Endodermal cell (in vitro differentiated cells): ENCODE results near the gene NFYA. TPM values are rescaled to one million over a fixed set of nuclear protein-coding genes. Genes with fewer than 3 reads are reported as not detected.
A peak's percentile ranks its signal among the peaks of the same experiment; 100 is the strongest.

ENCODE experiments used
- DNase-seq: peaks from one replicate; pipeline ENCODE4 v3.0.0-alpha.2; 2017
- H3K27ac ChIP-seq: 2 replicates; pipeline ENCODE4 v1.5.1; 2013; ENCODE audit warnings: mild to moderate bottlenecking, low read depth, low read length, moderate library complexity
- H3K27me3 ChIP-seq: 2 replicates; pipeline ENCODE4 v1.6.1; 2013; ENCODE audit warnings: mild to moderate bottlenecking, low read length, moderate library complexity; ENCODE audit not compliant: insufficient read depth, control insufficient read depth, poor library complexity, severe bottlenecking
- H3K36me3 ChIP-seq: 2 replicates; pipeline ENCODE4 v1.7.0; 2013; ENCODE audit warnings: mild to moderate bottlenecking, low read length, moderate library complexity; ENCODE audit not compliant: control insufficient read depth, insufficient read depth
- H3K4me1 ChIP-seq: one replicate; pipeline ENCODE4 v1.7.0; 2013; ENCODE audit warnings: low read length; ENCODE audit not compliant: control insufficient read depth, insufficient read depth
- H3K4me3 ChIP-seq: 2 replicates; pipeline ENCODE4 v1.5.1; 2013; ENCODE audit warnings: mild to moderate bottlenecking, low read length, moderate library complexity
- H3K9ac ChIP-seq: 2 replicates; pipeline ENCODE4 v1.6.1; 2013; ENCODE audit warnings: mild to moderate bottlenecking, low read length, moderate library complexity; ENCODE audit not compliant: poor library complexity, severe bottlenecking; ENCODE audit errors: extremely low read depth
- H3K9me3 ChIP-seq: 2 replicates; pipeline ENCODE4 v1.6.1; 2013; ENCODE audit warnings: mild to moderate bottlenecking, low read length, moderate library complexity; ENCODE audit not compliant: control insufficient read depth
- H3K27ac Mint-ChIP-seq: 2 replicates; pipeline ENCODE4 v1.8.0; 2020; ENCODE audit warnings: mixed read lengths
- H3K27me3 Mint-ChIP-seq: 2 replicates; pipeline ENCODE4 v1.8.0; 2021; ENCODE audit warnings: mild to moderate bottlenecking, mixed read lengths; ENCODE audit not compliant: insufficient read depth
- H3K36me3 Mint-ChIP-seq: 2 replicates; pipeline ENCODE4 v1.8.0; 2020; ENCODE audit warnings: low read depth, mixed read lengths
- H3K4me1 Mint-ChIP-seq: 2 replicates; pipeline ENCODE4 v1.8.0; 2020; ENCODE audit warnings: mixed read lengths
- H3K4me3 Mint-ChIP-seq: 2 replicates; pipeline ENCODE4 v1.8.0; 2020; ENCODE audit warnings: mild to moderate bottlenecking, moderate library complexity, mixed read lengths
- H3K9me3 Mint-ChIP-seq: 2 replicates; pipeline ENCODE4 v1.8.0; 2020; ENCODE audit warnings: mild to moderate bottlenecking, mixed read lengths
- CTCF ChIP-seq: fragments of 200-600 bp; sonication (generic); conservative IDR thresholded peaks from 2 replicates; pipeline ENCODE4 v1.5.0; 2021; ENCODE audit warnings: antibody characterized with exemption, mild to moderate bottlenecking
- WGBS, 2 experiments: methylation state at CpG; one replicate each; pipeline versions ENCODE4 v1.1.5 to v1.1.7; 2013; ENCODE audit warnings: missing lambda C conversion rate in 2 of 2, mixed read lengths in 1 of 2; ENCODE audit not compliant: insufficient coverage in 1 of 2, insufficient read length in 1 of 2; 5-methylcytosine and 5-hydroxymethylcytosine counted together
- long read RNA-seq, 4 experiments: library from polyadenylated mRNA in 2 of 4; library from RNA in 1 of 4; library from capped mRNA in 1 of 4; stranded (forward) in 3 of 4; unstranded in 1 of 4; transcript quantifications; one replicate each; pipeline ENCODE4 v2.0.0, GENCODE V29; 2020 to 2021; ENCODE audit warnings: inconsistent platforms in 1 of 4
- polyA plus RNA-seq, 2 experiments: library from polyadenylated mRNA; stranded (reverse); fragments of 50-300 nt; gene quantifications; one replicate each; pipeline ENCODE4 v1.2.3, GENCODE V29; 2013
- total RNA-seq, 2 donors: library from RNA; stranded (reverse); fragmentation: NEBNext Ultra II Directional in 1 of 2; extraction: Animal tissue kit (Norgen Biotek cat#: 25700) in 1 of 2; gene quantifications; 2 replicates in 1 of 2; 3 replicates in 1 of 2; pipeline ENCODE4 v1.2.1, GENCODE V29; 2021

The NFYA gene
- 10 to 100 TPM; 44.8 to 45.8 TPM for total RNA-seq
- 50.5 TPM for polyA plus RNA-seq (2013, experiment 1 of 2)
- 45.9 TPM for polyA plus RNA-seq (2013, experiment 2 of 2)
- long read RNA-seq, experiment 1, transcript NFYA-202 (9 exons, 1,660 nt) = major isoform, 6 of 14 reads
- long read RNA-seq, experiment 1, partial matches to known transcripts = 1 of 14 reads
- long read RNA-seq, experiment 1, other reads (novel, unspliced or antisense) = 7 of 14 reads
- long read RNA-seq, experiment 2, transcript NFYA-202 (9 exons, 1,660 nt) = major isoform, 19 of 39 reads
- long read RNA-seq, experiment 2, partial matches to known transcripts = 5 of 39 reads
- long read RNA-seq, experiment 2, other reads (novel, unspliced or antisense) = 15 of 39 reads
- long read RNA-seq, experiment 3, transcript NFYA-202 (9 exons, 1,660 nt) = major isoform, 87 of 146 reads
- long read RNA-seq, experiment 3, transcript NFYA-201 (10 exons, 3,811 nt) = minor isoform, 6 of 146 reads
- long read RNA-seq, experiment 3, partial matches to known transcripts = 11 of 146 reads
- long read RNA-seq, experiment 3, other reads (novel, unspliced or antisense) = 42 of 146 reads
- long read RNA-seq, experiment 4, partial matches to known transcripts = 2 of 5 reads
- long read RNA-seq, experiment 4, other reads (novel, unspliced or antisense) = 2 of 5 reads

GRCh38 chr6:41072836-41073202 is at the start of gene NFYA:
Gene NFYA, plus strand, starts transcription at chr6:41072974. Its CDS starts 6,116 bp downstream, at chr6:41079090.
- H3K36me3 ChIP-seq = peaks cover 28% of the 10 kb centered on the region
- peak within 1 kb of the TSS; percentile 98 for H3K27ac Mint-ChIP-seq
- H3K4me1 ChIP-seq = peaks cover 6% of the 10 kb centered on the region
- H3K27ac ChIP-seq = peak within 1 kb of the TSS; percentile 97
- DNase-seq = no peak
- no peak for TF ChIP-seq CTCF
- H3K27me3 ChIP-seq = no peaks in the 10 kb centered on the region
- peak within 1 kb of the TSS; percentile 98 for H3K4me3 ChIP-seq
- H3K9ac ChIP-seq = peak within 1 kb of the TSS; percentile 93
- peak within 1 kb of the TSS; percentile 78 for H3K4me3 Mint-ChIP-seq
- WGBS, 2 experiments = 0 to 3% methylated on average over 6 to 37 of the region's 37 CpGs
- no peaks in the 10 kb centered on the region for H3K9me3 Mint-ChIP-seq
- no peaks in the 10 kb centered on the region for H3K9me3 ChIP-seq
- no peaks in the 10 kb centered on the region for H3K27me3 Mint-ChIP-seq
- H3K4me1 Mint-ChIP-seq = peaks cover 41% of the 10 kb centered on the region
- H3K36me3 Mint-ChIP-seq = peaks cover 8% of the 10 kb centered on the region

- Histone ChIP-seq H3K9ac (no peak overlapping the region), H3K4me3 (no peak overlapping the region), H3K9me3 (peaks cover 7% of the 10 kb centered on the region), H3K36me3 (no peaks in the 10 kb centered on the region), H3K27ac (no peak overlapping the region), H3K27me3 (no peaks in the 10 kb centered on the region), H3K4me1 (peaks cover under 1% of the 10 kb centered on the region)
- Mint-ChIP-seq H3K36me3 (peaks cover 4% of the 10 kb centered on the region), H3K27me3 (no peaks in the 10 kb centered on the region), H3K27ac (no peak overlapping the region), H3K4me1 (peaks cover 13% of the 10 kb centered on the region), H3K4me3 (no peak overlapping the region), H3K9me3 (peaks cover 6% of the 10 kb centered on the region)
- 94 to 96% methylated on average over 3 of the region's 3 CpGs for whole genome bisulfite sequencing, 2 experiments
- no peak for TF ChIP-seq CTCF
- DNase-seq = peak; percentile 32
Measured at GRCh38 chr6:41023114-41023513, 49.7 kb upstream of the NFYA start.

- WGBS, 2 experiments = 91% methylated on average over 2 to 3 of the region's 3 CpGs
- Mint-ChIP-seq H3K27me3 (peaks cover 1% of the 10 kb centered on the region), H3K4me1 (peaks cover 21% of the 10 kb centered on the region), H3K4me3 (peak overlapping the region; percentile 6), H3K36me3 (peaks cover 4% of the 10 kb centered on the region), H3K9me3 (no peaks in the 10 kb centered on the region), H3K27ac (peak overlapping the region; percentile 40)
- TF ChIP-seq CTCF = no peak
- H3K4me1 ChIP-seq = peaks cover 4% of the 10 kb centered on the region
- H3K36me3 ChIP-seq = no peaks in the 10 kb centered on the region
- H3K4me3 ChIP-seq = no peak overlapping the region
- no peaks in the 10 kb centered on the region for H3K27me3 ChIP-seq
- peak; percentile 31 for DNase-seq
- no peak overlapping the region for H3K27ac ChIP-seq
- H3K9me3 ChIP-seq = no peaks in the 10 kb centered on the region
- no peak overlapping the region for H3K9ac ChIP-seq
Measured at GRCh38 chr6:41025966-41026530, 46.7 kb upstream of the NFYA start.
